SK-N-SH (cell line): ENCODE measurements around the gene MED15. TPM values are rescaled to one million over a fixed set of nuclear protein-coding genes. Genes with fewer than 3 reads are reported as not detected.

Experiments
- CTCF ChIA-PET: fragments of 300-600, 350-600 bp; formaldehyde crosslinking; extraction: SDS; loops from one replicate; lab custom pipeline; 2021; lab: Yijun Ruan, JAX
- POLR2A ChIA-PET: fragments of 350-600 bp; sonication (Branson Sonifier 250); formaldehyde crosslinking; extraction: SDS; loops from one replicate; lab custom pipeline; 2020; ENCODE audit warnings: antibody characterized with exemption, inconsistent platforms; lab: Yijun Ruan, JAX
- DNase-seq: peaks from one replicate; pipeline ENCODE4 v3.0.0; 2012
- H2AFZ ChIP-seq: fragments of 200-600 bp; sonication (generic); 2 replicates; pipeline ENCODE4 v1.8.1; 2016; ENCODE audit warnings: antibody characterized with exemption, mild to moderate bottlenecking, low read depth
- H3F3A ChIP-seq: fragments of 200-600 bp; sonication (generic); replicated peaks from 2 replicates; pipeline ENCODE3; 2016; ENCODE audit warnings: antibody characterized with exemption, mild to moderate bottlenecking; ENCODE audit not compliant: insufficient read depth
- H3K27ac ChIP-seq, 2 experiments: fragments of 200-500 bp in 1 of 2; fragments of 200-600 bp in 1 of 2; sonication (Bioruptor generic) in 1 of 2; sonication (generic), shearing (Covaris generic) in 1 of 2; 2 replicates each; pipeline versions ENCODE4 v1.5.1 to v1.6.1; 2014 to 2016; ENCODE audit warnings: low read depth in 2 of 2, inconsistent platforms in 1 of 2, low read length in 1 of 2, mild to moderate bottlenecking in 1 of 2, mixed read lengths in 1 of 2
- H3K27me3 ChIP-seq: fragments of 200-600 bp; sonication (generic), shearing (Covaris generic); 2 replicates; pipeline ENCODE4 v1.6.1; 2016; ENCODE audit warnings: mixed run types; ENCODE audit not compliant: insufficient read depth
- H3K36me3 ChIP-seq, 2 experiments: fragments of 200-500 bp in 1 of 2; fragments of 200-600 bp in 1 of 2; sonication (Bioruptor generic) in 1 of 2; sonication (generic) in 1 of 2; replicated peaks in 1 of 2; 2 replicates each; pipeline versions ENCODE3 to v1.5.1; 2014 to 2016; ENCODE audit warnings: low read length in 1 of 2, mild to moderate bottlenecking in 1 of 2; ENCODE audit not compliant: insufficient read depth in 2 of 2, control insufficient read depth in 1 of 2
- H3K4me1 ChIP-seq, 2 experiments: fragments of 200-500 bp in 1 of 2; fragments of 200-600 bp in 1 of 2; sonication (Bioruptor generic) in 1 of 2; sonication (generic), shearing (Covaris generic) in 1 of 2; 2 replicates each; pipeline versions ENCODE4 v1.5.1 to v1.6.1; 2014 to 2016; ENCODE audit warnings: low read depth in 1 of 2, low read length in 1 of 2, mixed run types in 1 of 2; ENCODE audit not compliant: insufficient read depth in 2 of 2, control insufficient read depth in 1 of 2
- H3K4me2 ChIP-seq: fragments of 200-600 bp; sonication (generic), shearing (Covaris generic); 2 replicates; pipeline ENCODE4 v1.6.1; 2017; ENCODE audit warnings: mixed run types
- H3K4me3 ChIP-seq, 2 experiments: fragments of 200-500 bp in 1 of 2; fragments of 200-600 bp in 1 of 2; sonication (Bioruptor generic) in 1 of 2; sonication (generic), shearing (Covaris generic) in 1 of 2; 2 replicates each; pipeline versions ENCODE4 v1.5.1 to v1.8.1; 2014 to 2016; ENCODE audit warnings: low read depth in 2 of 2, inconsistent platforms in 1 of 2, low read length in 1 of 2, mild to moderate bottlenecking in 1 of 2, mixed read lengths in 1 of 2, moderate library complexity in 1 of 2
- H3K79me2 ChIP-seq: fragments of 200-600 bp; sonication (generic); 2 replicates; pipeline ENCODE4 v1.8.1; 2017; ENCODE audit warnings: mild to moderate bottlenecking; ENCODE audit not compliant: insufficient read depth
- H3K9ac ChIP-seq: fragments of 200-600 bp; sonication (generic); 2 replicates; pipeline ENCODE4 v1.6.1; 2017; ENCODE audit warnings: mixed run types
- H3K9me2 ChIP-seq: fragments of 200-600 bp; sonication (generic); 2 replicates; pipeline ENCODE4 v1.6.1; 2017; ENCODE audit warnings: mixed run types
- H3K9me3 ChIP-seq: fragments of 200-600 bp; sonication (generic); 2 replicates; pipeline ENCODE4 v1.6.1; 2017; ENCODE audit warnings: mixed run types, mild to moderate bottlenecking, moderate library complexity
- H4K20me1 ChIP-seq: fragments of 200-600 bp; sonication (generic); 2 replicates; pipeline ENCODE4 v1.6.1; 2017; ENCODE audit warnings: mild to moderate bottlenecking, mixed run types; ENCODE audit not compliant: insufficient read depth
- CHD2 ChIP-seq: fragments of 150-350 bp; IDR thresholded peaks from 2 replicates; pipeline ENCODE4 v1.6.1; 2018; ENCODE audit warnings: low read length; ENCODE audit not compliant: partially characterized antibody
- ELF1 ChIP-seq: IDR thresholded peaks from 2 replicates; pipeline ENCODE4 v1.4.0; 2012
- EP300 ChIP-seq, 2 experiments: IDR thresholded peaks; 2 replicates each; pipeline versions ENCODE4 v1.4.0 to v1.6.1; 2012; ENCODE audit warnings: borderline replicate concordance in 1 of 2, low read depth in 1 of 2, low read length in 1 of 2
- FOSL2 ChIP-seq: IDR thresholded peaks from 2 replicates; pipeline ENCODE4 v1.4.0; 2012; ENCODE audit warnings: low read depth, mild to moderate bottlenecking, moderate library complexity, borderline replicate concordance
- GATA2 ChIP-seq: sonication (generic); formaldehyde crosslinking; IDR thresholded peaks from 2 replicates; pipeline ENCODE4 v1.5.0; 2020; ENCODE audit warnings: mild to moderate bottlenecking, missing genetic modification reagents
- JUND ChIP-seq: IDR thresholded peaks from 2 replicates; pipeline ENCODE4 v1.4.0; 2012
- MXI1 ChIP-seq: IDR thresholded peaks from 2 replicates; pipeline ENCODE4 v1.6.1; 2012; ENCODE audit warnings: mild to moderate bottlenecking, low read depth, low read length, improper control_type of control experiment
- NFIC ChIP-seq: IDR thresholded peaks from 2 replicates; pipeline ENCODE4 v1.4.0; 2012; ENCODE audit warnings: borderline replicate concordance
- NRF1 ChIP-seq: IDR thresholded peaks from 2 replicates; pipeline ENCODE4 v1.6.1; 2012; ENCODE audit warnings: low read depth, mild to moderate bottlenecking, low read length
- RAD21 ChIP-seq: IDR thresholded peaks from 2 replicates; pipeline ENCODE4 v1.6.1; 2012; ENCODE audit warnings: mild to moderate bottlenecking, low read length
- RCOR1 ChIP-seq: fragments of 150-350 bp; IDR thresholded peaks from 2 replicates; pipeline ENCODE4 v1.6.1; 2017; ENCODE audit warnings: antibody characterized with exemption, low read length
- REST ChIP-seq: IDR thresholded peaks from 2 replicates; pipeline ENCODE4 v1.6.1; 2012; ENCODE audit warnings: mild to moderate bottlenecking, low read depth, low read length, moderate library complexity
- RFX5 ChIP-seq: IDR thresholded peaks from 2 replicates; pipeline ENCODE4 v1.6.1; 2012; ENCODE audit warnings: mild to moderate bottlenecking, improper control_type of control experiment, low read length
- SIN3A ChIP-seq: IDR thresholded peaks from 2 replicates; pipeline ENCODE4 v1.6.1; 2012; ENCODE audit warnings: low read depth, mild to moderate bottlenecking, low read length, moderate library complexity, borderline replicate concordance
- SMC3 ChIP-seq: IDR thresholded peaks from 2 replicates; pipeline ENCODE4 v1.6.1; 2012; ENCODE audit warnings: low read depth, low read length, improper control_type of control experiment
- WGBS: methylation state at CpG from one replicate; pipeline ENCODE4 v1.1.6; 2017; ENCODE audit warnings: low lambda C conversion rate; 5-methylcytosine and 5-hydroxymethylcytosine counted together
- polyA plus RNA-seq, 3 experiments: library from polyadenylated mRNA; depleted of rRNA; stranded (reverse); fragments of >200 nt; gene quantifications; 2 replicates each; pipeline ENCODE4 v1.2.3, GENCODE V29; 2012
- TF ChIP-seq, protein P1 (sequence below): fragments of 150-350 bp; IDR thresholded peaks from 2 replicates; pipeline ENCODE4 v1.6.1; 2017; ENCODE audit warnings: antibody characterized with exemption, low read length, low read depth, borderline replicate concordance
- TF ChIP-seq, protein P2 (sequence below): IDR thresholded peaks from 2 replicates; pipeline ENCODE4 v1.4.0; 2012; ENCODE audit warnings: low read depth, borderline replicate concordance

MED15 gene
- polyA plus RNA-seq, 1 of the 3 experiments (the other 2 are of a cell fraction): 45.1 TPM

DNA sequence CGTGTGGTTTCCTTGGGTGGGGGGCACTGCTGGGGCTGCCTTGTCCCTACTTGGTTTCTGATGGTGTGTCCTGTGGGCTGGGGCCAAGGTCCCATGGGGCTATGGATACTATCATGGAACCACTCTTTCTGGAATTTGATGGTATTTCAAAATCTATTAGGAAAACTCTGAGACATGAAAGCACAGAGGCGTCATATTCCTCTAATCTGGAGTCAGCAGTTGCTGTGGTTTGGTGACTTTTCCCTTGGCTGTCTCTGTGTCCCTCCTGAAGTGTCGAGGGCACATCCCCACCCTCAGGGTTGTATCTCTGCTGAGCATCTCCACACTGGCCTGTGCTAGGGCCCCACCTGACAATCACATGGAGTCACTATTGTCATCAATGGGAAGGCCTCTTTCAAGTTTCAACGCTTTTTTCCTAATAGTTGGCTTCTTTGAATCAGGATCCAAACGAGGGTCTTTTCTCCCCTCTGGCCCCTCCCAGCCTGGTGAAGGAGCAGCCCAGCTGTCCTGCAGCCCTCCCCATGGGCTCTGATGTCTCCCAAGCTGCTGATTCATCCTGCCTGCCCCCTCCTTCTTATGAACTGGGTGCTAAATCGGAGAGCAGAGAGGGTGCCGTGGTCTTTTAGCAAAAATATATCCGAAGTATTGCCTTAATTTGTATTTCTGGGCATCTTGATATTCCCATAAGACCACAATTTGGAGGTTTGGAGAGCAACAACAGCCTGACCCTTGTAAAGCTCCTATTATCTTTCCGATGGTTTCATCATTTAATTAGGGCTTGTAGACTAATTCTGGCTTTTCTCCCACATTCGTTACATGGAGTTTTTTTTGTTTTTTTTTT is 38.5 kb downstream of the MED15 start:
- Histone ChIP-seq H3K9me3 (no peaks in the 10 kb centered on the region), H3K9ac (no peak overlapping the region), H3K4me2 (no peak overlapping the region), H3F3A (peaks cover 6% of the 10 kb centered on the region), H3K36me3 (peaks cover 8 to 38% of the 10 kb centered on the region in 2 experiments), H2AFZ (no peak overlapping the region), H3K79me2 (peaks cover 99% of the 10 kb centered on the region), H3K27ac (no peak overlapping the region; a peak in 1 of 4 replicates), H3K27me3 (no peaks in the 10 kb centered on the region), H3K4me3 (no peak overlapping the region), H3K9me2 (no peaks in the 10 kb centered on the region), H3K4me1 (peaks cover 23 to 26% of the 10 kb centered on the region in 2 experiments; a peak in 3 of 4 replicates), H4K20me1 (peaks cover 54% of the 10 kb centered on the region)
- ChIA-PET CTCF (interaction anchor here (1.7 to 2.1 kb wide), 3 partner anchors 9 to 18 kb away, joined by 6 to 11 read pairs (median 6); no protein-coding TSS in a partner anchor), POLR2A (no interaction called here)
- DNase-seq: no peak
- WGBS: 92% methylated on average over 10 of the region's 10 CpGs
- TF ChIP-seq ELF1 (no peak), CHD2 (no peak), SIN3A (no peak), EP300 (IDR thresholded peaks at IDR 0.05; ENCODE audit: borderline replicate concordance in 1 of 2, low read depth in 1 of 2, low read length in 1 of 2) (no peak), NFIC (no peak), RAD21 (no peak), FOSL2 (no peak), GATA2 (CRISPR knock-in tag) (no peak), NRF1 (no peak), REST (no peak), RCOR1 (no peak), MXI1 (no peak), SMC3 (no peak), RFX5 (no peak), JUND (no peak)
- TF ChIP-seq, protein P1, sequence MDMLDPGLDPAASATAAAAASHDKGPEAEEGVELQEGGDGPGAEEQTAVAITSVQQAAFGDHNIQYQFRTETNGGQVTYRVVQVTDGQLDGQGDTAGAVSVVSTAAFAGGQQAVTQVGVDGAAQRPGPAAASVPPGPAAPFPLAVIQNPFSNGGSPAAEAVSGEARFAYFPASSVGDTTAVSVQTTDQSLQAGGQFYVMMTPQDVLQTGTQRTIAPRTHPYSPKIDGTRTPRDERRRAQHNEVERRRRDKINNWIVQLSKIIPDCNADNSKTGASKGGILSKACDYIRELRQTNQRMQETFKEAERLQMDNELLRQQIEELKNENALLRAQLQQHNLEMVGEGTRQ: no peak
- TF ChIP-seq, protein P2, sequence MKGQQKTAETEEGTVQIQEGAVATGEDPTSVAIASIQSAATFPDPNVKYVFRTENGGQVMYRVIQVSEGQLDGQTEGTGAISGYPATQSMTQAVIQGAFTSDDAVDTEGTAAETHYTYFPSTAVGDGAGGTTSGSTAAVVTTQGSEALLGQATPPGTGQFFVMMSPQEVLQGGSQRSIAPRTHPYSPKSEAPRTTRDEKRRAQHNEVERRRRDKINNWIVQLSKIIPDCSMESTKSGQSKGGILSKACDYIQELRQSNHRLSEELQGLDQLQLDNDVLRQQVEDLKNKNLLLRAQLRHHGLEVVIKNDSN: no peak
